ENCODE results near the gene CEBPZOS.

Gene CEBPZOS

GRCh38 chr2:37226863-37227262 is 30.6 kb downstream of the CEBPZOS start:
- Histone ChIP-seq H3K9me3 (no peaks in the 10 kb centered on the region), H3K27me3 (no peaks in the 10 kb centered on the region), H3K36me3 (peaks cover 59% of the 10 kb centered on the region), H3K4me3 (ENCODE audit: low read depth, low read length) (no peak overlapping the region), H3K4me1 (no peaks in the 10 kb centered on the region)
- DNase-seq, result no peak
- TF ChIP-seq, protein P1, sequence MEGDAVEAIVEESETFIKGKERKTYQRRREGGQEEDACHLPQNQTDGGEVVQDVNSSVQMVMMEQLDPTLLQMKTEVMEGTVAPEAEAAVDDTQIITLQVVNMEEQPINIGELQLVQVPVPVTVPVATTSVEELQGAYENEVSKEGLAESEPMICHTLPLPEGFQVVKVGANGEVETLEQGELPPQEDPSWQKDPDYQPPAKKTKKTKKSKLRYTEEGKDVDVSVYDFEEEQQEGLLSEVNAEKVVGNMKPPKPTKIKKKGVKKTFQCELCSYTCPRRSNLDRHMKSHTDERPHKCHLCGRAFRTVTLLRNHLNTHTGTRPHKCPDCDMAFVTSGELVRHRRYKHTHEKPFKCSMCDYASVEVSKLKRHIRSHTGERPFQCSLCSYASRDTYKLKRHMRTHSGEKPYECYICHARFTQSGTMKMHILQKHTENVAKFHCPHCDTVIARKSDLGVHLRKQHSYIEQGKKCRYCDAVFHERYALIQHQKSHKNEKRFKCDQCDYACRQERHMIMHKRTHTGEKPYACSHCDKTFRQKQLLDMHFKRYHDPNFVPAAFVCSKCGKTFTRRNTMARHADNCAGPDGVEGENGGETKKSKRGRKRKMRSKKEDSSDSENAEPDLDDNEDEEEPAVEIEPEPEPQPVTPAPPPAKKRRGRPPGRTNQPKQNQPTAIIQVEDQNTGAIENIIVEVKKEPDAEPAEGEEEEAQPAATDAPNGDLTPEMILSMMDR (IDR thresholded peaks at IDR 0.05; ENCODE audit: low read depth, low read length), result no peak

- Histone ChIP-seq H3K4me3 (ENCODE audit: low read depth, low read length) (no peak overlapping the region), H3K36me3 (peaks cover 40% of the 10 kb centered on the region), H3K4me1 (no peaks in the 10 kb centered on the region), H3K27me3 (no peaks in the 10 kb centered on the region), H3K9me3 (no peaks in the 10 kb centered on the region)
- TF ChIP-seq, protein P1 (IDR thresholded peaks at IDR 0.05; ENCODE audit: low read depth, low read length), result no peak
- DNase-seq, result no peak
Observed at GRCh38 chr2:37228788-37229187, 32.5 kb downstream of the CEBPZOS start.

GRCh38 chr2:37230581-37230980 is 34.3 kb downstream of the CEBPZOS start:
- peak overlapping the region; percentile 76 for H3K4me3 ChIP-seq (ENCODE audit: low read depth, low read length)
- no peak for DNase-seq
- no peaks in the 10 kb centered on the region for H3K27me3 ChIP-seq
- H3K36me3 ChIP-seq, result peaks cover 29% of the 10 kb centered on the region
- H3K4me1 ChIP-seq, result no peaks in the 10 kb centered on the region
- TF ChIP-seq, protein P1 (IDR thresholded peaks at IDR 0.05; ENCODE audit: low read depth, low read length), result no peak
- H3K9me3 ChIP-seq, result no peaks in the 10 kb centered on the region

- Histone ChIP-seq H3K27me3 (no peaks in the 10 kb centered on the region), H3K4me3 (ENCODE audit: low read depth, low read length) (peak within 1 kb of the TSS; percentile 76), H3K4me1 (no peaks in the 10 kb centered on the region), H3K9me3 (no peaks in the 10 kb centered on the region), H3K36me3 (peaks cover 26% of the 10 kb centered on the region)
- peak; percentile 91 for DNase-seq
- TF ChIP-seq, protein P1 (IDR thresholded peaks at IDR 0.05; ENCODE audit: low read depth, low read length), result no peak
Observed at GRCh38 chr2:37231241-37232130, 35.2 kb downstream of the CEBPZOS start, which contains the start of the genes CEBPZ and NDUFAF7. CEBPZ (minus strand) TSS chr2:37231596; CDS start chr2:37231567, 29 bp downstream. NDUFAF7 (plus strand) TSS chr2:37231658; CDS start chr2:37231706, 48 bp downstream.

GRCh38 chr2:37232131-37232933 is 36.0 kb downstream of the CEBPZOS start:
- Histone ChIP-seq H3K27me3 (no peaks in the 10 kb centered on the region), H3K4me1 (no peaks in the 10 kb centered on the region), H3K36me3 (peaks cover 23% of the 10 kb centered on the region), H3K9me3 (no peaks in the 10 kb centered on the region), H3K4me3 (ENCODE audit: low read depth, low read length) (peak overlapping the region; percentile 76)
- DNase-seq, result peak; percentile 10
- TF ChIP-seq, protein P1 (IDR thresholded peaks at IDR 0.05; ENCODE audit: low read depth, low read length), result no peak

Measured in BE2C (cell line).